ENCODE measurements around the gene POU3F3. TPM values are rescaled to one million over a fixed set of nuclear protein-coding genes. Genes with fewer than 3 reads are reported as not detected.

The POU3F3 gene
- total RNA-seq, 2 experiments from 2014 or later, result not detected

Other genes with a start within 250 kb of the POU3F3 start
- 10 to 100 TPM; 21.0 to 23.1 TPM for gene MRPS9, start 184.0 kb downstream of the POU3F3 start, total RNA-seq